Muscle layer of colon (tissue), 2 donors: ENCODE results near the gene UBR3.
"Not testable (repeated sequence)": the region's sequence is repeated elsewhere in the genome, so short reads cannot be mapped to it uniquely, and the experiment has no call there.

Experiments
- H3K27ac ChIP-seq: one replicate; pipeline ENCODE4 v1.7.0; 2013; ENCODE audit warnings: low read depth, mild to moderate bottlenecking, low read length, moderate library complexity
- H3K27me3 ChIP-seq, 2 donors: one replicate each; pipeline ENCODE4 v1.7.0; 2013; ENCODE audit warnings: low read length in 2 of 2, mild to moderate bottlenecking in 2 of 2; ENCODE audit not compliant: insufficient read depth in 2 of 2, control insufficient read depth in 1 of 2
- H3K36me3 ChIP-seq: one replicate; pipeline ENCODE4 v1.7.0; 2013; ENCODE audit warnings: mild to moderate bottlenecking, low read length; ENCODE audit not compliant: insufficient read depth
- H3K4me1 ChIP-seq: one replicate; pipeline ENCODE4 v1.7.0; 2013; ENCODE audit warnings: mild to moderate bottlenecking, low read length; ENCODE audit not compliant: insufficient read depth
- H3K4me3 ChIP-seq, 2 donors: one replicate each; pipeline ENCODE4 v1.7.0; 2013; ENCODE audit warnings: low read length in 2 of 2, low read depth in 1 of 2, mild to moderate bottlenecking in 1 of 2, moderate library complexity in 1 of 2
- H3K9ac ChIP-seq: one replicate; pipeline ENCODE4 v1.7.0; 2013; ENCODE audit warnings: low read length
- H3K9me3 ChIP-seq: one replicate; pipeline ENCODE4 v1.7.0; 2013; ENCODE audit warnings: mild to moderate bottlenecking, low read length
- donor health status: abdominal sarcoma.
- donor health status: Adenocarcinoma of cecum.

The UBR3 gene

GRCh38 chr2:169806586-169806985 lies 20.7 kb upstream of the UBR3 start:
- no peaks in the 10 kb centered on the region for H3K4me1 ChIP-seq
- no peaks in the 10 kb centered on the region for H3K27me3 ChIP-seq
- no peaks in the 10 kb centered on the region for H3K9me3 ChIP-seq
- no peak overlapping the region for H3K9ac ChIP-seq
- H3K36me3 ChIP-seq = peaks cover 56% of the 10 kb centered on the region
- no peak overlapping the region for H3K27ac ChIP-seq
- no peak overlapping the region for H3K4me3 ChIP-seq

- Histone ChIP-seq H3K4me3 (no peak overlapping the region), H3K9ac (no peak overlapping the region), H3K36me3 (peaks cover 57% of the 10 kb centered on the region), H3K4me1 (no peaks in the 10 kb centered on the region), H3K27me3 (no peaks in the 10 kb centered on the region), H3K9me3 (no peaks in the 10 kb centered on the region), H3K27ac (no peak overlapping the region)
Observed at GRCh38 chr2:169808221-169808620, 19.0 kb upstream of the UBR3 start.

GRCh38 chr2:169815849-169816248 lies 11.4 kb upstream of the UBR3 start:
- no peaks in the 10 kb centered on the region for H3K9me3 ChIP-seq
- H3K4me3 ChIP-seq = no peak overlapping the region
- no peaks in the 10 kb centered on the region for H3K27me3 ChIP-seq
- no peaks in the 10 kb centered on the region for H3K4me1 ChIP-seq
- H3K27ac ChIP-seq = no peak overlapping the region
- no peak overlapping the region for H3K9ac ChIP-seq
- H3K36me3 ChIP-seq = peaks cover 32% of the 10 kb centered on the region

DNA sequence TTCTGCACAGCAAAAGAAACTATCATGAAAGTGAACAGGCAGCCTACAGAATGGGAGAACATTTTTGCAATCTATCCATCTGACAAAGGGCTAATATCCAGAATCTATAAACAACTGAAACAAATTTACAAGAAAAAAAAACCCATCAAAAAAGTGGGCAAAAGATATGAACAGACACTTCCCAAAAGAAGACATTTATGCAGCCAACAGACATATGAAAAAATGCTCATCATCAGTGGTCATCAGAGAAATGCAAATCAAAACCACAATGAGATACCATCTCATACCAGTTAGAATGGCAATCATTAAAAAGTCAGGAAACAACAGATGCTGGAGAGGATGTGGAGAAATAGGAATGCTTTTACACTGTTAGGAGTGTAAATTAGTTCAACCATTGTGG lies 10.3 kb upstream of the UBR3 start:
- H3K4me3 ChIP-seq, H3K9me3 ChIP-seq, H3K9ac ChIP-seq, H3K27me3 ChIP-seq, H3K27ac ChIP-seq, H3K4me1 ChIP-seq: not testable (repeated sequence)
- peaks cover 30% of the 10 kb centered on the region for H3K36me3 ChIP-seq

DNA sequence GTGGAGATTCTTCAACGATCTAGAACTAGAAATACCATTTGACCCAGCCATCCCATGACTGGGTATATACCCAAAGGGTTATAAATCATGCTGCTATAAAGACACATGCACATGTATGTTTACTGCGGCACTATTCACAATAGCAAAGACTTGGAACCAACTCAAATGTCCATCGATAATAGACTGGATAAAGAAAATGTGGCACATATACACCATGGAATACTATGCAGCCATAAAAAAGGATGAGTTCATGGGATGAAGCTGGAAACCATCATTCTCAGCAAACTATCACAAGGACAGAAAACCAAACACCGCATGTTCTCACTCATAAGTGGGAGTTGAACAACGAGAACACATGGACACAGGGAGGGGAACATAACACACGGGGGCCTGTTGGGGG lies 9.9 kb upstream of the UBR3 start:
- H3K27me3 ChIP-seq, H3K9me3 ChIP-seq, H3K4me1 ChIP-seq, H3K9ac ChIP-seq, H3K4me3 ChIP-seq, H3K27ac ChIP-seq: not testable (repeated sequence)
- peaks cover 31% of the 10 kb centered on the region for H3K36me3 ChIP-seq

DNA sequence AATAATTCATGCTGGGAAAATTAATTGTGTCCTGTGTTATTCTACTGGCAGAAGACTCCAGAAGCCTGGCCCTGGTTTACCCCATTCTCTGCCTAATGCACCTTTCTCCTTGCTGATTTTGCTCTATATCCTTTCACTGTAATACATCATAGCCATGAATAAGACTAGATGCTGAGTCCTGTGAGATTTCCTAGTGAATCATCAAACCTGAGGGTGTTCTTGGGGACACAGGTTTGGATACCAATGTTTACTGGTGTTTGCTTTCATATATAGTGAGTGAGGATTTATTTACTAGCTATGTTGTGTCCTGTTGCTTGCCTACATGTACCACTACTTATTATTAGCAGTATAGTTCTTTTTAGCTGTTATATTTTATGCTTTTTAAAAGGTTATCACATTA lies 9.0 kb upstream of the UBR3 start:
- Histone ChIP-seq H3K27me3 (no peaks in the 10 kb centered on the region), H3K27ac (no peak overlapping the region), H3K4me3 (no peak overlapping the region), H3K4me1 (peaks cover 7% of the 10 kb centered on the region), H3K36me3 (peaks cover 25% of the 10 kb centered on the region), H3K9me3 (no peaks in the 10 kb centered on the region), H3K9ac (no peak overlapping the region)

DNA sequence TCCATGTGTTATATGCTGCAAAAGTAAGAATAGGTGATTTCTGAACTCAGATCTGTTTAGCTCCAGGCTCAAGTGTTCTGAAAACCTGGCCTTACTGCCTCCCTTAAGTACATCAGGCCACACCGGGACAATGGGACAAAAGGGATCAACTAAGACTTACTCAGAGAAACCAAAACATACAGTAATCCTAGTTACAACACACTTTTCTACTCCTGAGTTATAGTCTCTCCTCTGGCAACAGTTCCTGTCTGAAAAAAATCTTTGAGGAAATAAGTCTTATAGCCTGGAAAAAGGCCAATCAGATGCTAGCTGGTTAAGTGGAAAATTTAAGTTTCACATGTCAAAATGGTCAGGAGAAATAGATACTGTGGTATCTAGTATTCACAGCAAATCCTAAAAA lies 8.1 kb upstream of the UBR3 start:
- Histone ChIP-seq H3K9me3 (no peaks in the 10 kb centered on the region), H3K27ac (no peak overlapping the region)

DNA sequence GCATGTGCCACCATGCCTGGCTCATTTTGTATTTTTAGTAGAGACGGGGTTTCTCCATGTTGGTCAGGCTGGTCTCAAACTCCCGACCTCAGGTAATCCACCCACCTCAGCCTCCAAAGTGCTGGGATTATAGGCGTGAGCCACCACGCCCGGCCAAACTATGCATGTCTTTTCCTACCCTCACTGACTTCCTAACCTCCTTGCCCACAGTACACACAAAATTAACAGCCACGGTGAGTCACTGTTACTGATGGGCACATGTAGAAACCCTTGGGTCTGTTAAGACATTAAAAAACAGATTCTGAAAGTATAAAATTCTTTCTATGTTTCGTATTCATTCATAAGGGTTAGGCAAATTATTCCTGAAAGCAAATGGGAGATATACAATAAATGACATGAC lies 7.2 kb upstream of the UBR3 start:
- Histone ChIP-seq H3K36me3 (peaks cover 25% of the 10 kb centered on the region), H3K4me1 (peaks cover 16% of the 10 kb centered on the region)
- H3K27ac ChIP-seq, H3K9me3 ChIP-seq, H3K9ac ChIP-seq, H3K27me3 ChIP-seq, H3K4me3 ChIP-seq: not testable (repeated sequence)

More for the DNA sequence above, 8.1 kb upstream of the UBR3 start:
- no peaks in the 10 kb centered on the region for H3K27me3 ChIP-seq
- H3K4me1 ChIP-seq = peaks cover 16% of the 10 kb centered on the region
- H3K36me3 ChIP-seq = peaks cover 25% of the 10 kb centered on the region
- H3K9ac ChIP-seq = no peak overlapping the region
- no peak overlapping the region for H3K4me3 ChIP-seq

DNA sequence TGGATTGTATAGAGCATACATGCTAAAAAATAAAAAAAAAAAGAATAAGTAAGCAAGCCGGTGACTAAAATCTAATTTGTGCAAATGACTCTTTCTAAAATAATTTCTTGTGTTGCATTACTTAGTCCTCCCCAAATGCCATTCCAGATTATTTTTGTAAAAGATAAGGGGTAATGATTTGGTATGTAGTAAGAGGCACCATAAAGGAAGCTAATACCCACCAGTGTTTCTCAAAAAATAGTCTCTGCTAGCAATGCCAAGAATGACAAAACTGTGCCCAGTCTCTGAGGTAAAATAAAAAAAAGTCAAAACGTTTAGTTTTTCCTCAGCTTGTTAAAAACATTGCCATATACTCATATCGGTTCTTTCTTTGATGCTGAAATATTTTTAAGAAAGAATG lies 5.2 kb upstream of the UBR3 start:
- peaks cover 18% of the 10 kb centered on the region for H3K36me3 ChIP-seq
- H3K9me3 ChIP-seq = no peaks in the 10 kb centered on the region
- no peaks in the 10 kb centered on the region for H3K27me3 ChIP-seq
- peaks cover 16% of the 10 kb centered on the region for H3K4me1 ChIP-seq
- no peak overlapping the region for H3K9ac ChIP-seq
- no peak overlapping the region for H3K27ac ChIP-seq
- no peak overlapping the region for H3K4me3 ChIP-seq

GRCh38 chr2:169822785-169823392 lies 4.4 kb upstream of the UBR3 start:
- H3K27me3 ChIP-seq = no peaks in the 10 kb centered on the region
- peak overlapping the region; percentile 3 for H3K9ac ChIP-seq
- H3K4me3 ChIP-seq = no peak overlapping the region
- peaks cover 18% of the 10 kb centered on the region for H3K36me3 ChIP-seq
- no peak overlapping the region for H3K27ac ChIP-seq
- peaks cover 16% of the 10 kb centered on the region for H3K4me1 ChIP-seq
- H3K9me3 ChIP-seq = no peaks in the 10 kb centered on the region

GRCh38 chr2:169823996-169824372 lies 3.3 kb upstream of the UBR3 start:
- Histone ChIP-seq H3K27ac (peak overlapping the region; percentile 85), H3K4me3 (peak overlapping the region; percentile 64 to 83)

More at GRCh38 chr2:169823996-169824372, 3.3 kb upstream of the UBR3 start:
- Histone ChIP-seq H3K27me3 (no peaks in the 10 kb centered on the region), H3K9ac (peak overlapping the region; percentile 57), H3K36me3 (peaks cover 15% of the 10 kb centered on the region), H3K4me1 (peaks cover 21% of the 10 kb centered on the region), H3K9me3 (no peaks in the 10 kb centered on the region)
